Tibial artery (tissue), 4 donors: ENCODE data around the gene POU2F1.

Source experiments
- DNase-seq, 2 donors: peaks; one replicate each; pipeline ENCODE4 v3.0.0-alpha.2; 2019
- H3K27ac ChIP-seq, 2 donors: fragments of 200-600 bp; sonication (generic) in 1 of 2; 1 replicate in 1 of 2; 2 replicates in 1 of 2; pipeline ENCODE4 v1.5.1; 2018 to 2019; ENCODE audit warnings: mild to moderate bottlenecking in 1 of 2
- H3K27me3 ChIP-seq, 2 donors: fragments of 200-600 bp; sonication (generic) in 1 of 2; one replicate each; pipeline versions ENCODE4 v1.5.1 to v1.6.0; 2016 to 2019
- H3K36me3 ChIP-seq, 3 donors: fragments of 200-600 bp; sonication (generic) in 2 of 3; one replicate each; pipeline ENCODE4 v1.5.1; 2016 to 2019; ENCODE audit warnings: mild to moderate bottlenecking in 2 of 3
- H3K4me1 ChIP-seq, 4 donors: fragments of 200-600 bp; sonication (generic) in 2 of 4; 1 replicate in 3 of 4; 2 replicates in 1 of 4; pipeline ENCODE4 v1.5.1; 2016 to 2019
- H3K4me3 ChIP-seq, 2 donors: fragments of 200-600 bp; sonication (generic) in 1 of 2; 1 replicate in 1 of 2; 2 replicates in 1 of 2; pipeline ENCODE4 v1.5.1; 2018 to 2019; ENCODE audit warnings: mild to moderate bottlenecking in 2 of 2
- H3K9me3 ChIP-seq, 3 donors: fragments of 200-600 bp; sonication (generic) in 1 of 3; one replicate each; pipeline ENCODE4 v1.5.1; 2016 to 2019
- CTCF ChIP-seq, 2 experiments: fragments of 200-600 bp in 1 of 2; fragments of 450-650 bp in 1 of 2; IDR thresholded peaks; one replicate each; pipeline ENCODE4 v1.5.1; 2017 to 2019; ENCODE audit warnings: antibody characterized with exemption in 2 of 2, mild to moderate bottlenecking in 1 of 2, moderate library complexity in 1 of 2
- intact Hi-C: fragments of 100-400 bp; cut with DNase I; formaldehyde crosslinking; loops from one replicate; pipeline ENCODE4 v1.15.0; 2023; ENCODE audit warnings: low total_unique reads

The POU2F1 gene

GRCh38 chr1:167412920-167413319 is 192.2 kb downstream of the POU2F1 start:
- Histone ChIP-seq H3K9me3 (no peaks in the 10 kb centered on the region), H3K27me3 (no peaks in the 10 kb centered on the region), H3K27ac (no peak overlapping the region), H3K36me3 (peaks cover 31 to 61% (median 39%) of the 10 kb centered on the region in 3 donors), H3K4me3 (no peak overlapping the region), H3K4me1 (no peaks in the 10 kb centered on the region)
- no peak for TF ChIP-seq CTCF (IDR thresholded peaks at IDR 0.05)
- intact Hi-C loops = no loop called here
- no peak for DNase-seq

- no peak for DNase-seq
- no peak overlapping the region for H3K4me3 ChIP-seq
- H3K9me3 ChIP-seq = no peaks in the 10 kb centered on the region
- intact Hi-C loops = no loop called here
- H3K27ac ChIP-seq = no peak overlapping the region
- TF ChIP-seq CTCF (IDR thresholded peaks at IDR 0.05) = no peak
- no peaks in the 10 kb centered on the region for H3K27me3 ChIP-seq
- no peaks in the 10 kb centered on the region for H3K4me1 ChIP-seq
- H3K36me3 ChIP-seq = peaks cover 31 to 61% (median 39%) of the 10 kb centered on the region in 3 donors
Measured at GRCh38 chr1:167413328-167413727, 192.6 kb downstream of the POU2F1 start.

GRCh38 chr1:167416506-167416905 is 195.8 kb downstream of the POU2F1 start:
- Histone ChIP-seq H3K4me1 (no peaks in the 10 kb centered on the region), H3K9me3 (no peaks in the 10 kb centered on the region), H3K36me3 (peaks cover 28 to 49% (median 34%) of the 10 kb centered on the region in 3 donors), H3K27me3 (no peaks in the 10 kb centered on the region), H3K27ac (no peak overlapping the region), H3K4me3 (no peak overlapping the region)
- intact Hi-C loops = no loop called here
- no peak for DNase-seq
- no peak for TF ChIP-seq CTCF (IDR thresholded peaks at IDR 0.05)

GRCh38 chr1:167418391-167418790 is 197.7 kb downstream of the POU2F1 start:
- Histone ChIP-seq H3K27ac (no peak overlapping the region), H3K9me3 (no peaks in the 10 kb centered on the region), H3K4me1 (no peaks in the 10 kb centered on the region), H3K36me3 (peaks cover 9 to 31% (median 18%) of the 10 kb centered on the region in 3 donors), H3K27me3 (no peaks in the 10 kb centered on the region), H3K4me3 (no peak overlapping the region)
- DNase-seq = no peak
- intact Hi-C loops = no loop called here
- no peak for TF ChIP-seq CTCF (IDR thresholded peaks at IDR 0.05)

GRCh38 chr1:167419245-167419644 is 198.6 kb downstream of the POU2F1 start:
- TF ChIP-seq CTCF (IDR thresholded peaks at IDR 0.05) = no peak
- no peaks in the 10 kb centered on the region for H3K4me1 ChIP-seq
- peaks cover 5 to 26% (median 15%) of the 10 kb centered on the region in 3 donors for H3K36me3 ChIP-seq
- intact Hi-C loops = no loop called here
- no peak overlapping the region for H3K4me3 ChIP-seq
- no peak for DNase-seq
- no peaks in the 10 kb centered on the region for H3K27me3 ChIP-seq
- H3K9me3 ChIP-seq = no peaks in the 10 kb centered on the region
- no peak overlapping the region for H3K27ac ChIP-seq

GRCh38 chr1:167420510-167420909 is 199.8 kb downstream of the POU2F1 start:
- Histone ChIP-seq H3K27ac (no peak overlapping the region), H3K27me3 (no peaks in the 10 kb centered on the region), H3K9me3 (no peaks in the 10 kb centered on the region), H3K4me3 (no peak overlapping the region), H3K4me1 (no peaks in the 10 kb centered on the region), H3K36me3 (peaks cover 2 to 25% (median 8%) of the 10 kb centered on the region in 3 donors)
- no peak for DNase-seq
- intact Hi-C loops = no loop called here
- no peak for TF ChIP-seq CTCF (IDR thresholded peaks at IDR 0.05)
